ENCODE measurements around the gene SLC30A7. TPM values are rescaled to one million over a fixed set of nuclear protein-coding genes. Genes with fewer than 3 reads are reported as not detected.

Gene SLC30A7
- total RNA-seq, 6 experiments from 2014 or later, result 19.1 to 32.2 (median 23.3) TPM

- ATAC-seq (no peak), DNase-seq (no peak)
- Histone ChIP-seq H3K27me3 (no peaks in the 10 kb centered on the region), H3K4me1 (no peaks in the 10 kb centered on the region), H3K27ac (no peak overlapping the region), H3K4me3 (no peak overlapping the region), H3K36me3 (peaks cover 0 to 19% (median 6%) of the 10 kb centered on the region in 4 donors), H3K9me3 (no peaks in the 10 kb centered on the region)
- 74% methylated on average over 1 of the region's 1 CpG for WGBS (ENCODE audit: insufficient coverage, low coverage, low lambda C conversion rate, missing lambda C conversion rate)
- intact Hi-C loops (cut with DNase I), result no loop called here
- no peak for TF ChIP-seq POLR2A (IDR thresholded peaks at IDR 0.05)
- TF ChIP-seq CTCF (IDR thresholded peaks at IDR 0.05), result no peak
Measured at GRCh38 chr1:100968621-100969020, 72.7 kb downstream of the SLC30A7 start.

- intact Hi-C loops (cut with DNase I), result no loop called here
- WGBS (ENCODE audit: insufficient coverage, low coverage, low lambda C conversion rate, missing lambda C conversion rate), result 94% methylated on average over 2 of the region's 2 CpGs
Measured at GRCh38 chr1:100969327-100969726, 73.4 kb downstream of the SLC30A7 start.

GRCh38 chr1:100971021-100971420 is 75.1 kb downstream of the SLC30A7 start:
- H3K36me3 ChIP-seq, result peaks cover 0 to 20% (median 2%) of the 10 kb centered on the region in 4 donors
- no peak for TF ChIP-seq POLR2A (IDR thresholded peaks at IDR 0.05)
- no peak for TF ChIP-seq CTCF (IDR thresholded peaks at IDR 0.05)
- no peaks in the 10 kb centered on the region for H3K9me3 ChIP-seq
- no peak for ATAC-seq
- H3K27me3 ChIP-seq, result no peaks in the 10 kb centered on the region
- no peaks in the 10 kb centered on the region for H3K4me1 ChIP-seq
- DNase-seq, result no peak
- H3K27ac ChIP-seq, result no peak overlapping the region
- intact Hi-C loops (cut with DNase I), result no loop called here
- H3K4me3 ChIP-seq, result no peak overlapping the region
- 100% methylated on average over 1 of the region's 1 CpG for WGBS (ENCODE audit: insufficient coverage, low coverage, low lambda C conversion rate, missing lambda C conversion rate)

More at GRCh38 chr1:100969327-100969726, 73.4 kb downstream of the SLC30A7 start:
- Histone ChIP-seq H3K4me3 (no peak overlapping the region), H3K27me3 (no peaks in the 10 kb centered on the region), H3K4me1 (no peaks in the 10 kb centered on the region), H3K36me3 (peaks cover 0 to 19% (median 5%) of the 10 kb centered on the region in 4 donors), H3K9me3 (no peaks in the 10 kb centered on the region), H3K27ac (no peak overlapping the region)
- DNase-seq (no peak), ATAC-seq (no peak)
- no peak for TF ChIP-seq POLR2A (IDR thresholded peaks at IDR 0.05)
- no peak for TF ChIP-seq CTCF (IDR thresholded peaks at IDR 0.05)

- H3K27ac ChIP-seq, result no peak overlapping the region
- H3K4me1 ChIP-seq, result no peaks in the 10 kb centered on the region
- H3K36me3 ChIP-seq, result peaks cover 0 to 12% (median 0%) of the 10 kb centered on the region in 4 donors
- ATAC-seq (no peak), DNase-seq (no peak)
- intact Hi-C loops (cut with DNase I), result no loop called here
- H3K4me3 ChIP-seq, result no peak overlapping the region
- TF ChIP-seq POLR2A (IDR thresholded peaks at IDR 0.05) (no peak), CTCF (IDR thresholded peaks at IDR 0.05) (no peak)
- H3K27me3 ChIP-seq, result no peaks in the 10 kb centered on the region
- no peaks in the 10 kb centered on the region for H3K9me3 ChIP-seq
- 76% methylated on average over 1 of the region's 1 CpG for WGBS (ENCODE audit: insufficient coverage, low coverage, low lambda C conversion rate, missing lambda C conversion rate)
Measured at GRCh38 chr1:100972185-100972584, 76.3 kb downstream of the SLC30A7 start.

- H3K9me3 ChIP-seq, result no peaks in the 10 kb centered on the region
- intact Hi-C loops (cut with DNase I), result no loop called here
- 78% methylated on average over 1 of the region's 1 CpG for WGBS (ENCODE audit: insufficient coverage, low coverage, low lambda C conversion rate, missing lambda C conversion rate)
- ATAC-seq, result no peak
- no peak overlapping the region for H3K27ac ChIP-seq
- no peak for TF ChIP-seq POLR2A (IDR thresholded peaks at IDR 0.05)
- DNase-seq, result no peak
- H3K27me3 ChIP-seq, result no peaks in the 10 kb centered on the region
- H3K36me3 ChIP-seq, result peaks cover 0 to 12% (median 0%) of the 10 kb centered on the region in 4 donors
- no peak overlapping the region for H3K4me3 ChIP-seq
- H3K4me1 ChIP-seq, result no peaks in the 10 kb centered on the region
Measured at GRCh38 chr1:100976936-100977335, 81.0 kb downstream of the SLC30A7 start.

All from right lobe of liver (tissue), 6 donors.